Transverse colon (tissue), 4 donors: ENCODE data around the gene SMCR8. TPM values are rescaled to one million over a fixed set of nuclear protein-coding genes. Genes with fewer than 3 reads are reported as not detected.
"Not testable (repeated sequence)": the region's sequence is repeated elsewhere in the genome, so short reads cannot be mapped to it uniquely, and the experiment has no call there.

Experiments
- DNase-seq: peaks from one replicate; pipeline ENCODE4 v3.0.0-alpha.2; 2019
- H3K27ac ChIP-seq, 4 donors: fragments of 200-600 bp; sonication (generic); 2 replicates each; pipeline ENCODE4 v1.5.1; 2016 to 2018; ENCODE audit warnings: inconsistent platforms in 4 of 4
- H3K27me3 ChIP-seq: fragments of 200-600 bp; sonication (generic); 2 replicates; pipeline ENCODE4 v1.5.1; 2017; ENCODE audit warnings: inconsistent platforms
- H3K36me3 ChIP-seq, 4 donors: fragments of 200-600 bp; sonication (generic); 2 replicates each; pipeline ENCODE4 v1.5.1; 2017 to 2019; ENCODE audit warnings: inconsistent platforms in 4 of 4
- H3K4me1 ChIP-seq, 4 donors: fragments of 200-600 bp; sonication (generic); 2 replicates each; pipeline ENCODE4 v1.5.1; 2017 to 2020; ENCODE audit warnings: inconsistent platforms in 4 of 4
- H3K4me3 ChIP-seq, 4 donors: fragments of 200-600 bp; sonication (generic); 1 replicate in 1 of 4; 2 replicates in 3 of 4; pipeline versions ENCODE4 v1.5.1 to v1.6.1; 2017 to 2019; ENCODE audit warnings: inconsistent platforms in 4 of 4
- H3K9me3 ChIP-seq, 2 donors: fragments of 200-600 bp; sonication (generic); 2 replicates each; pipeline ENCODE4 v1.5.1; 2017 to 2019; ENCODE audit warnings: inconsistent platforms in 2 of 2
- EP300 ChIP-seq: sonication (generic); formaldehyde crosslinking; IDR thresholded peaks from one replicate; pipeline ENCODE4 v1.6.1; 2017; ENCODE audit warnings: antibody characterized with exemption, low read depth
- POLR2A ChIP-seq: fragments of 450-650 bp; IDR thresholded peaks from one replicate; pipeline ENCODE4 v1.6.1; 2016; ENCODE audit warnings: antibody characterized with exemption, mild to moderate bottlenecking, moderate library complexity
- POLR2AphosphoS5 ChIP-seq, 3 donors: sonication (generic); formaldehyde crosslinking; IDR thresholded peaks; one replicate each; pipeline ENCODE4 v1.6.1; 2016; ENCODE audit warnings: antibody characterized with exemption in 3 of 3
- WGBS, 2 donors: methylation state at CpG; one replicate each; pipeline ENCODE4 v1.1.5; 2018; ENCODE audit warnings: low coverage in 1 of 2; 5-methylcytosine and 5-hydroxymethylcytosine counted together
- in situ Hi-C, 4 donors: fragments of 200-750 bp; cut with MboI; loops; one replicate each; pipeline versions ENCODE4 v1.15.0 to v1.15.1; 2017; ENCODE audit warnings: low sequenced_read_pairs in 3 of 4, low pct_ligation_motif_present in 1 of 4, low pct_unique_long_range_greater_than_20kb in 1 of 4
- intact Hi-C: fragments of 100-400 bp; cut with DNase I; formaldehyde crosslinking; loops from one replicate; pipeline ENCODE4 v1.15.1; 2023; ENCODE audit warnings: low total_unique reads
- total RNA-seq, 4 donors: library from RNA; depleted of rRNA; stranded (reverse); fragments of >200 nt; gene quantifications; one replicate each; pipeline ENCODE4 v1.1.0, GENCODE V29; 2016
- TF ChIP-seq, protein P1 (sequence below), 5 experiments: fragments of 200-600 bp in 3 of 5; fragments of 450-650 bp in 2 of 5; sonication (generic) in 3 of 5; IDR thresholded peaks; 1 replicate in 2 of 5; 2 replicates in 3 of 5; pipeline ENCODE4 v1.5.1; 2016 to 2017; ENCODE audit warnings: antibody characterized with exemption in 5 of 5, inconsistent platforms in 3 of 5, mild to moderate bottlenecking in 2 of 5, moderate library complexity in 1 of 5

SMCR8 gene
- total RNA-seq, 4 donors from 2014 or later = 12.1 to 20.6 (median 19.6) TPM

DNA sequence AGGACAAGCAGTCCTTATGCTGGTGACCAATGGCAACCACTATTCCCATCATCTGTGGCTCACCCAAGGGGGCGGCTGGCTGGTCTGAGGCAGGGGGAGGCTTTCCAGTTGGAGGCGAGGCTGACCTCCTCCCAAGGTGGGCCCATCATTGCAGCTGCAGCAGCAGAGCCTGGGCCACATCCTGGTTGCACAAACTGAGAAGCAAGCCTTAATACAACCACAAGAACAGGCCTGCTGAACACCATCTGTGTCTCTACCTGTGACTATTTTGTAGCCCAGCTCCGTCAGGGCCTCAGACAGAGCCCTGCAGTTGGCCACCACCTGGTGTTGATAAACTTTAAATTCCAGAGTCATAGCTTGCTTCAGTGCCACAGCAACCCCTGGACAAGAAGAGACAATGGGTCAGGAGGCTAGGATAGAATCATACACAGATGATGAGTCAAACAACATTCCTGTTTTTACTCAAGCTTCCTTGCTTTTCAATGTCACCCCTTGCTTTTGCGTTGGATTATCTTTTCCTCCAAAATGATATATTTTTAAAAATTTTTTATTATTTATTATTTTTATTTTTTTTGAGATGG, 17.9 kb downstream of the SMCR8 start:
- Histone ChIP-seq H3K4me3 (no peak overlapping the region), H3K4me1 (no peaks in the 10 kb centered on the region), H3K27me3 (no peaks in the 10 kb centered on the region), H3K9me3 (no peaks in the 10 kb centered on the region), H3K36me3 (peaks cover 0 to 23% (median 0%) of the 10 kb centered on the region in 4 donors), H3K27ac (no peak overlapping the region)
- in situ Hi-C loops = no loop called here
- TF ChIP-seq POLR2AphosphoS5 (IDR thresholded peaks at IDR 0.05) (no peak), POLR2A (no peak), EP300 (no peak)
- TF ChIP-seq, protein P1, sequence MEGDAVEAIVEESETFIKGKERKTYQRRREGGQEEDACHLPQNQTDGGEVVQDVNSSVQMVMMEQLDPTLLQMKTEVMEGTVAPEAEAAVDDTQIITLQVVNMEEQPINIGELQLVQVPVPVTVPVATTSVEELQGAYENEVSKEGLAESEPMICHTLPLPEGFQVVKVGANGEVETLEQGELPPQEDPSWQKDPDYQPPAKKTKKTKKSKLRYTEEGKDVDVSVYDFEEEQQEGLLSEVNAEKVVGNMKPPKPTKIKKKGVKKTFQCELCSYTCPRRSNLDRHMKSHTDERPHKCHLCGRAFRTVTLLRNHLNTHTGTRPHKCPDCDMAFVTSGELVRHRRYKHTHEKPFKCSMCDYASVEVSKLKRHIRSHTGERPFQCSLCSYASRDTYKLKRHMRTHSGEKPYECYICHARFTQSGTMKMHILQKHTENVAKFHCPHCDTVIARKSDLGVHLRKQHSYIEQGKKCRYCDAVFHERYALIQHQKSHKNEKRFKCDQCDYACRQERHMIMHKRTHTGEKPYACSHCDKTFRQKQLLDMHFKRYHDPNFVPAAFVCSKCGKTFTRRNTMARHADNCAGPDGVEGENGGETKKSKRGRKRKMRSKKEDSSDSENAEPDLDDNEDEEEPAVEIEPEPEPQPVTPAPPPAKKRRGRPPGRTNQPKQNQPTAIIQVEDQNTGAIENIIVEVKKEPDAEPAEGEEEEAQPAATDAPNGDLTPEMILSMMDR (IDR thresholded peaks at IDR 0.05) = no peak
- DNase-seq = no peak
- WGBS, 2 donors = 81 to 88% methylated on average over 1 to 4 of the region's 4 CpGs
- intact Hi-C loops = no loop called here

DNA sequence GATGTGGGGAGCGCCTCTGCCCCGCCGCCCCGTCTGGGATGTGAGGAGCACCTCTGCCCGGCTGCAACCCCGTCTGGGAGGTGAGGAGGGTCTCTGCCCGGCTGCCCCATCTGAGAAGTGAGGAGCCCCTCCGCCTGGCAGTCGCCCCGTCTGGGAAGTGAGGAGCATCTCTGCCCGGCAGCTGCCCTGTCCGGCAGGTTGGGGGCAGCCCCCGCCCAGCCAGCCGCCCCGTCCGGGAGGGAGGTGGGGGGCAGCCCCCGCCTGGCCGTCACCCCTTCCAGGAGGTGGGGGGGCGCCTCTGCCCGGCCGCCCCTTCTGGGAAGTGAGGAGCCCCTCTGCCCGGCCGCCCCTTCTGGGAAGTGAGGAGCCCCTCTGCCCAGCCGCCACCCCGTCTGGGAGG, 23.1 kb downstream of the SMCR8 start:
- intact Hi-C loops, H3K27me3 ChIP-seq, H3K27ac ChIP-seq, DNase-seq, in situ Hi-C loops, H3K9me3 ChIP-seq, H3K4me3 ChIP-seq, H3K4me1 ChIP-seq: not testable (repeated sequence)
- 98% methylated on average over 17 of the region's 25 CpGs; no CpG with 5 or more reads in 1 of the 2 donors for WGBS, 2 donors
- H3K36me3 ChIP-seq = peaks cover 0 to 32% (median 11%) of the 10 kb centered on the region in 4 donors

DNA sequence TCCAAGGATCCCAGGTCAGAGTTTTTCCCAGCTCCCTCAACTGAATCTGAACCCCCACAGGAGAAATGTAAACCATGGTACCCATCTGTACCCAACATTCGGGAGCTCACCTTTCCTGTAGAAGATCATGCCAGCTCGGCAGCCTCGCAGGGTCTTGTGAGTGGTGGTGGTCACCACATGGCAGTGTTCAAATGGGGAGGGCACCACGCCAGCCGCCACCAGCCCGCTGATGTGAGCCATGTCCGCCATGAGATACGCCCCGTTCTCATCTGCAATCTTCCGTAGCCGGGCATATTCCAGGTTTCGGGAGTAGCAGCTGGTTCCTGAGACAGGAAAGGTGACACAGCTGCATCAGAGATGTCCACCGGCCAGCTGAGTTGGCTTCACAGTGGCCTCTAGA, 24.8 kb downstream of the SMCR8 start:
- 99% methylated on average over 13 of the region's 13 CpGs; no CpG with 5 or more reads in 1 of the 2 donors for WGBS, 2 donors
- intact Hi-C loops = no loop called here

DNA sequence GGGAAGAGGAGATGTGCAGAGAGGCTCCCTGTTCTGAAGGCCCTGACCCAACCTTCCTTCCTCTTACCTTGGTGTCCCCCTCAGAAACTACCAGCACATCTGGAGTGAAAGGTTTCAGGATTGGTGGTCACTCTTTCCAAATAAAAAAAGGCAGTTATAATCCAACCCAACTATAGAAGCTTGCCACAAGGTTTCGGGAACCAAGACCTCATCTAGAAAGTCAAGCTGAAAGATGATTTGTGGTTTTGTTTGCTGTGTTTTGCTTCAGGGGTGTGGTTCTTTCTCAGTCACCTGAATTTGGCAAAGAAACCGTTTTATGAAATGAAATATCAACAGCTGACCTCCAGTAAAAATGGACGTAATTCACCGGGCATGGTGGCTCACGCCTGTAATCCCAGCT, 28.9 kb downstream of the SMCR8 start:
- in situ Hi-C loops (no loop called here), intact Hi-C loops (no loop called here)
- no peak overlapping the region for H3K27ac ChIP-seq
- H3K36me3 ChIP-seq = peaks cover 0 to 37% (median 14%) of the 10 kb centered on the region in 4 donors
- TF ChIP-seq EP300 (no peak), POLR2AphosphoS5 (IDR thresholded peaks at IDR 0.05) (no peak), POLR2A (no peak)
- TF ChIP-seq, protein P1 (IDR thresholded peaks at IDR 0.05) = no peak
- H3K4me3 ChIP-seq = no peak overlapping the region
- no peak for DNase-seq
- H3K4me1 ChIP-seq = no peaks in the 10 kb centered on the region
- 71 to 81% methylated on average over 5 of the region's 5 CpGs for WGBS, 2 donors
- no peaks in the 10 kb centered on the region for H3K9me3 ChIP-seq
- no peaks in the 10 kb centered on the region for H3K27me3 ChIP-seq

More for the DNA sequence above, 24.8 kb downstream of the SMCR8 start:
- no peaks in the 10 kb centered on the region for H3K27me3 ChIP-seq
- no peaks in the 10 kb centered on the region for H3K9me3 ChIP-seq
- no peak overlapping the region for H3K4me3 ChIP-seq
- in situ Hi-C loops = no loop called here
- no peak for DNase-seq
- H3K36me3 ChIP-seq = peaks cover 0 to 29% (median 11%) of the 10 kb centered on the region in 4 donors
- no peaks in the 10 kb centered on the region for H3K4me1 ChIP-seq
- TF ChIP-seq, protein P1 (IDR thresholded peaks at IDR 0.05) = no peak
- no peak for TF ChIP-seq POLR2A
- no peak for TF ChIP-seq POLR2AphosphoS5 (IDR thresholded peaks at IDR 0.05)
- TF ChIP-seq EP300 = no peak
- H3K27ac ChIP-seq = no peak overlapping the region

DNA sequence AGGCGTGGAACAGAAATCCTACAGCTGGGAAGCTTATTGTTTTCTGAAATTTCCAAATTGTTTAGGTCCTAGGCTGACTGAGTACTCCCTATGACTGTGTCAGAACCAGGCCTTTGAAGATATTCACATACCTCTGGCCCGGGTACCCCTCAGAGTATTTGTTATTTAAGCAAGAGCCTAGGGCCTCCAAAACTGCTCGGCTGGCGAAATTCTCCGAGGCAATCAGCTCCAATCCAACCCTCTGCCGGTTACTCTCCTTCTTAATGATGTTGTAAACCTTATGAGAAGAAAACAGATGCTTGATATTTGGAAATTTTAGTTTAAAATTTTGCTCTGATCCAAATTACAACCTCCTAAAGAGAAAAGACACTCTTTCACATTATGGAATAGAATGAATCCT, 38.4 kb downstream of the SMCR8 start:
- intact Hi-C loops = no loop called here
- H3K36me3 ChIP-seq = peaks cover 0 to 28% (median 7%) of the 10 kb centered on the region in 4 donors
- no peaks in the 10 kb centered on the region for H3K9me3 ChIP-seq
- H3K27ac ChIP-seq = no peak overlapping the region
- WGBS, 2 donors = 90% methylated on average over 5 to 6 of the region's 6 CpGs
- in situ Hi-C loops = no loop called here
- no peak for DNase-seq
- TF ChIP-seq POLR2A = no peak
- TF ChIP-seq, protein P1 (IDR thresholded peaks at IDR 0.05) = no peak
- no peak for TF ChIP-seq POLR2AphosphoS5 (IDR thresholded peaks at IDR 0.05)
- no peak for TF ChIP-seq EP300
- no peaks in the 10 kb centered on the region for H3K4me1 ChIP-seq
- no peak overlapping the region for H3K4me3 ChIP-seq
- no peaks in the 10 kb centered on the region for H3K27me3 ChIP-seq
